ENCODE results near the gene SMIM20.

The SMIM20 gene

DNA sequence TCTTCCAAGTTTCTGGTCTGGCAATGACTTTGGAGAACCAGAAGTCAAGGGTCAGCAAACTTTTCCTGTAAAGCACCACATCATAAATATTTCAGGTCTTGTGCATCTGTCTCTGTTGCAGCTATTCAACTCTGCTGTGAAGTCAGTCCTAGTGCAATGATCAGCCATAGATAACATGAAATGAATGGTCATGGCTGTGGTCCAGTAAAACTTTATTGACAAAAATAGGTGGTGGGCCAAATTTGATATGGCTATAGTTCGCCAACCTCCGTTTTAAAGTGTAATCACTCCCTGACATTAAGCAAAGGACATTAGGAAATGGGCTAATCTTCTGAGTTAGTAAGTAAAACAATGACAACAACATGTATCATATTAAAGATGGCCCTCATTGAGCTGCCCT is 30.5 kb upstream of the SMIM20 start:
- no peak for TF ChIP-seq POLR2AphosphoS5 (IDR thresholded peaks at IDR 0.05; ENCODE audit: low read depth, low read length)
- TF ChIP-seq SIN3A (IDR thresholded peaks at IDR 0.05; ENCODE audit: borderline replicate concordance, insufficient read depth, low read length): no peak
- TF ChIP-seq, protein P1, sequence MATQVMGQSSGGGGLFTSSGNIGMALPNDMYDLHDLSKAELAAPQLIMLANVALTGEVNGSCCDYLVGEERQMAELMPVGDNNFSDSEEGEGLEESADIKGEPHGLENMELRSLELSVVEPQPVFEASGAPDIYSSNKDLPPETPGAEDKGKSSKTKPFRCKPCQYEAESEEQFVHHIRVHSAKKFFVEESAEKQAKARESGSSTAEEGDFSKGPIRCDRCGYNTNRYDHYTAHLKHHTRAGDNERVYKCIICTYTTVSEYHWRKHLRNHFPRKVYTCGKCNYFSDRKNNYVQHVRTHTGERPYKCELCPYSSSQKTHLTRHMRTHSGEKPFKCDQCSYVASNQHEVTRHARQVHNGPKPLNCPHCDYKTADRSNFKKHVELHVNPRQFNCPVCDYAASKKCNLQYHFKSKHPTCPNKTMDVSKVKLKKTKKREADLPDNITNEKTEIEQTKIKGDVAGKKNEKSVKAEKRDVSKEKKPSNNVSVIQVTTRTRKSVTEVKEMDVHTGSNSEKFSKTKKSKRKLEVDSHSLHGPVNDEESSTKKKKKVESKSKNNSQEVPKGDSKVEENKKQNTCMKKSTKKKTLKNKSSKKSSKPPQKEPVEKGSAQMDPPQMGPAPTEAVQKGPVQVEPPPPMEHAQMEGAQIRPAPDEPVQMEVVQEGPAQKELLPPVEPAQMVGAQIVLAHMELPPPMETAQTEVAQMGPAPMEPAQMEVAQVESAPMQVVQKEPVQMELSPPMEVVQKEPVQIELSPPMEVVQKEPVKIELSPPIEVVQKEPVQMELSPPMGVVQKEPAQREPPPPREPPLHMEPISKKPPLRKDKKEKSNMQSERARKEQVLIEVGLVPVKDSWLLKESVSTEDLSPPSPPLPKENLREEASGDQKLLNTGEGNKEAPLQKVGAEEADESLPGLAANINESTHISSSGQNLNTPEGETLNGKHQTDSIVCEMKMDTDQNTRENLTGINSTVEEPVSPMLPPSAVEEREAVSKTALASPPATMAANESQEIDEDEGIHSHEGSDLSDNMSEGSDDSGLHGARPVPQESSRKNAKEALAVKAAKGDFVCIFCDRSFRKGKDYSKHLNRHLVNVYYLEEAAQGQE (IDR thresholded peaks at IDR 0.05; ENCODE audit: insufficient read depth in 1 of 2, low read depth in 2 of 2, low read length in 2 of 2): no peak

DNA sequence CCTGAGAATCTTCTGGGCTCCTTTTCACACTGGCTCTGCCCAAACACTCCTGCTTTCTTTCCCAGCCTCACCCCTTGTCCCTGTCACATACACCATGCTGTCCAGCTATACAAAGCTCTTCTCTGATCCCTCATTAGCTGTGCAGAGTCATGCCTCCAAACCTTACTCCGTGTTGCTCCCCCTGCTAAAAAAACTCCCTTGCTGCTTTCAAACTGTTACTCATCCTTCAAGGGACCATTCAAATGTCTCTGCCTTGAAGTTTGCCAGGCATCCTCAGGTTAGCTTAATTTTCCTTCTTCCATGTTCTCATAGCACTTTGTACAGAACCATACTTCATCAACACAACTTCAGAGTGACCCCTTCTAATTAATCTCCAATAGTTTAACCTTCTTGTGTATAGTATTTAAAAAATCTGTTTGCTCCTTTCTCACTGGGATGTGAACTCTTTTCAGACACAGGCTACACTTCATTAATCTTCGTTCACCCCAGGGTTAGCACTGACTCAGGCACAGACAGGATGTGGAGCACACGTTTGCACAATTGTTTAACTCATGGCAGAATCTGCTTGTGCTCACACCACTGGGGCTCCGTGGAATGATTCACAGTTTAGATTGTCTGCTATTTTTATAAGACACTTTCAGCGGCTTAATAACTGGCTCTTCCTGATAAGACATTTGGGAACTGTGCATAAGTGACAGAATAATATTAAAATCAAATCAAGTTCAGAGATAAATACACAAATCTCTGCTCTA is 29.8 kb upstream of the SMIM20 start:
- TF ChIP-seq SIN3A (IDR thresholded peaks at IDR 0.05; ENCODE audit: borderline replicate concordance, insufficient read depth, low read length): no peak
- TF ChIP-seq POLR2AphosphoS5 (IDR thresholded peaks at IDR 0.05; ENCODE audit: low read depth, low read length): no peak
- no peak for TF ChIP-seq TAF1 (IDR thresholded peaks at IDR 0.05; ENCODE audit: borderline replicate concordance, insufficient read depth, low read length)
- TF ChIP-seq FOXP2 (optimal IDR thresholded peaks at IDR 0.05; ENCODE audit: borderline replicate concordance, extremely low read depth, extremely low read length, insufficient read depth): no peak
- TF ChIP-seq, protein P1 (IDR thresholded peaks at IDR 0.05; ENCODE audit: insufficient read depth in 1 of 2, low read depth in 2 of 2, low read length in 2 of 2): no peak

DNA sequence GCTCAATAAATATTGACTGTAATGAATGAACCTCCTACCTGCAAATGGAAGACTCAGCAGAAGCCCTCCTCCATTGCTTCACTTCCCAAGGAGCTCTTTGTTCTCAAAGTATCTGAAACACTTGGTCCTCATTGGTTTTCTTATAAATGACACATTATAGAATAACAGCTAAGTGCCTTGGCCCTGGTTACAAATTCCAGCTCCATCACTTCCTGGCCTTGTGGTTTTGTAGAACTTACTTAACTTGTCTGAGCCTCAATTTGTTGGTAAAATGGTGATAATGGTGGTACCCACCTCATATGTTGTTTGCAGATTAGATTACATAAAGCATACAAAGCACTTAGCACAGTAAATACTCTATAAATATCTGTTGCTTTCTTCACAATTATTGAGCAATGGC is 25.2 kb upstream of the SMIM20 start:
- TF ChIP-seq SIN3A (IDR thresholded peaks at IDR 0.05; ENCODE audit: borderline replicate concordance, insufficient read depth, low read length): no peak
- TF ChIP-seq, protein P1 (IDR thresholded peaks at IDR 0.05; ENCODE audit: insufficient read depth in 1 of 2, low read depth in 2 of 2, low read length in 2 of 2): no peak
- TF ChIP-seq TAF1 (IDR thresholded peaks at IDR 0.05; ENCODE audit: borderline replicate concordance, insufficient read depth, low read length): no peak
- no peak for TF ChIP-seq FOXP2 (optimal IDR thresholded peaks at IDR 0.05; ENCODE audit: borderline replicate concordance, extremely low read depth, extremely low read length, insufficient read depth)
- TF ChIP-seq POLR2AphosphoS5 (IDR thresholded peaks at IDR 0.05; ENCODE audit: low read depth, low read length): no peak

DNA sequence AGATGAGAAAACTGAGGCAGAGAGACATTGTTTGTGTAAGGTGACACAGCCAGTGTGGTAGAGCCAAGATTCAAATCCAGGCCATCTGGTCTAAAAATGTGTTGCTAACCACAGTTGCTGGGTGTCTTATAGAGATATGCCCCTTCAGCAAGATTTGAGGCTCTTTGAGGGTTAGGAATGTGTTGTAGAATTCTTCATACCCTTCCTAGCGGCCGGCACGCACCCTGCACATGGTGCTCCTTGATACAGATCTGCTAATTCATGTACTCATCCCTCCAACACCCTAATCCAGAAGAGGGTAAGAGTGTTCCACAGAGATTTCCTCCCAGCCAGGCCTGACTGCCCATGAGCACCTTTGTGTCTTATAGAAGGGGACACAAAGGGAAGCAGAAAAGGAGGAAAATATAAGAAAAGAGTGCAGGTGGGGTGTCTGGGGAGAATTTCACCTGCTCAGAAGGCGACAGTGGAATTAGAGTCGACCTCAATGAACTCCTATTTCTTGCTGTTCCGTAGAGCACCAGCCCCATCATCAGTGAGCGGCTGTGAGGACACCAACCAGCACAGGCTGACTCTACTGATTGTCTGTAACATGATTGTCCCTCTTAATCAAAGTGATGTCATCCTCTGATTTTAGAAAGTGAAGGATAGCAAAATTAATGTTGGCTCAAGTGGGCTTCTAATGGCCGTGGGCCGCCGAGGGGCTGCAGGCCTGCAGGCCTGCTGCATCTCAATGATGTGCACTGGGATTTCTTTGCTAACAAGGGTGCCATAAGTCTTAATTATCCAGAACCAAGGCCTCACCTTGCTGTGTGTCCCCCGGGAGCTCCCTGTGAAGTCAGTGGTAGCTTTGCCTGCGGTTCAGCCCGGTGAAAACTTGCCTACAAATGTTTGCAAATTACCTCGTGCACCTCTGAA is 24.2 kb upstream of the SMIM20 start:
- TF ChIP-seq SIN3A (IDR thresholded peaks at IDR 0.05; ENCODE audit: borderline replicate concordance, insufficient read depth, low read length) (no peak), TAF1 (IDR thresholded peaks at IDR 0.05; ENCODE audit: borderline replicate concordance, insufficient read depth, low read length) (no peak), POLR2AphosphoS5 (IDR thresholded peaks at IDR 0.05; ENCODE audit: low read depth, low read length) (no peak), FOXP2 (optimal IDR thresholded peaks at IDR 0.05; ENCODE audit: borderline replicate concordance, extremely low read depth, extremely low read length, insufficient read depth) (no peak)
- TF ChIP-seq, protein P1 (IDR thresholded peaks at IDR 0.05; ENCODE audit: insufficient read depth in 1 of 2, low read depth in 2 of 2, low read length in 2 of 2): no peak
